ENCODE results near the gene NTM. TPM values are rescaled to one million over a fixed set of nuclear protein-coding genes. Genes with fewer than 3 reads are reported as not detected.

Gene NTM
- total and polyA plus RNA-seq, 2 of the 8 experiments (the other 6 are each of a cell fraction or from before 2014, with no cell fraction given): 13.4 to 20.0 TPM

- Histone ChIP-seq H3K79me2 (ENCODE audit: control insufficient read depth in 1 of 2, insufficient read depth in 2 of 2, low read length in 2 of 2) (no peaks in the 10 kb centered on the region), H3K4me2 (ENCODE audit: insufficient read depth in 1 of 2, low read depth in 2 of 2, low read length in 2 of 2) (no peak overlapping the region), H2BK12ac (ENCODE audit: low read depth, low read length) (no peak overlapping the region), H3K4ac (replicated peaks; ENCODE audit: insufficient read length, low read depth, low read length) (no peak overlapping the region), H3K56ac (replicated peaks; ENCODE audit: insufficient read length, low read depth, low read length) (no peak overlapping the region), H3K9ac (replicated peaks in 1 of 4; ENCODE audit: extremely low read depth in 1 of 4, low read depth in 3 of 4, low read length in 3 of 4) (no peak overlapping the region; a peak in 1 of 7 replicates), H3K18ac (ENCODE audit: extremely low read depth, low read length) (no peak overlapping the region), H3K79me1 (ENCODE audit: low read depth, low read length) (no peaks in the 10 kb centered on the region), H4K5ac (ENCODE audit: insufficient read length, low read depth, low read length) (no peak overlapping the region), H3K4me1 (replicated peaks in 1 of 4; ENCODE audit: control insufficient read depth in 3 of 4, insufficient read depth in 4 of 4, low read length in 3 of 4) (no peaks in the 10 kb centered on the region), H2BK120ac (replicated peaks; ENCODE audit: low read depth, low read length) (no peak overlapping the region), H4K20me1 (replicated peaks in 1 of 2; ENCODE audit: control insufficient read depth in 1 of 2, insufficient read depth in 2 of 2, low read length in 2 of 2) (no peaks in the 10 kb centered on the region), H2AK5ac (ENCODE audit: low read depth, low read length) (no peak overlapping the region), H3K14ac (ENCODE audit: insufficient read length) (no peak overlapping the region), H4K8ac (ENCODE audit: extremely low read depth, insufficient read depth, low read length) (no peak overlapping the region), H3K4me3 (ENCODE audit: extremely low read depth in 1 of 4, insufficient read depth in 2 of 4, low read depth in 3 of 4, low read length in 4 of 4) (no peak overlapping the region), H3K23ac (ENCODE audit: insufficient read length) (no peak overlapping the region), H2BK5ac (ENCODE audit: low read depth, low read length) (no peak overlapping the region), H3K27ac (ENCODE audit: low read depth, low read length) (no peak overlapping the region), H2BK20ac (ENCODE audit: low read length) (no peak overlapping the region), H2AFZ (ENCODE audit: low read length) (no peak overlapping the region), H3K9me3 (ENCODE audit: insufficient read depth in 2 of 2, low read depth in 1 of 2, low read length in 1 of 2) (no peaks in the 10 kb centered on the region), H2BK15ac (ENCODE audit: low read length) (no peak overlapping the region), H3K23me2 (ENCODE audit: low read depth, low read length) (no peaks in the 10 kb centered on the region), H3K27me3 (replicated peaks in 1 of 4; ENCODE audit: control insufficient read depth in 3 of 4, extremely low read depth in 1 of 4, insufficient read depth in 3 of 4, low read length in 3 of 4) (no peaks in the 10 kb centered on the region), H3K36me3 (ENCODE audit: control insufficient read depth in 2 of 4, insufficient read depth in 4 of 4, low read length in 3 of 4) (no peaks in the 10 kb centered on the region; a peak in 1 of 8 replicates), H4K91ac (replicated peaks; ENCODE audit: insufficient read length, low read length) (no peak overlapping the region)
- WGBS, 2 experiments (ENCODE audit: extremely low coverage in 1 of 2, insufficient coverage in 1 of 2, insufficient read length in 1 of 2, insufficient replicate concordance in 2 of 2, low coverage in 1 of 2, low lambda C conversion rate in 2 of 2, missing lambda C conversion rate in 1 of 2): 89% methylated on average over 4 of the region's 4 CpGs; no CpG with 5 or more reads in 1 of the 2 experiments
- ChIA-PET CTCF (ENCODE audit: partially characterized antibody) (interaction anchor here (1.3 to 1.7 kb wide), 3 partner anchors 10 to 40 kb away, joined by 4 to 7 read pairs (median 4); no protein-coding TSS in a partner anchor), POLR2A (ENCODE audit: partially characterized antibody) (no interaction called here)
- FAIRE-seq: no peak
- DNase-seq (ENCODE audit: low read depth in 1 of 2, low spot score in 2 of 2): no peak
- no peak for TF ChIP-seq RBBP5 (IDR thresholded peaks at IDR 0.05; ENCODE audit: borderline replicate concordance, low read depth, low read length)
- no peak for TF ChIP-seq POLR2A (IDR thresholded peaks at IDR 0.05; ENCODE audit: control extremely low read depth in 1 of 2, low read depth in 2 of 2, low read length in 2 of 2)
- TF ChIP-seq MAX (IDR thresholded peaks at IDR 0.05): no peak
- TF ChIP-seq BCL11A (IDR thresholded peaks at IDR 0.05; ENCODE audit: low read depth in 2 of 2, low read length in 2 of 2): no peak
- TF ChIP-seq, protein P1, sequence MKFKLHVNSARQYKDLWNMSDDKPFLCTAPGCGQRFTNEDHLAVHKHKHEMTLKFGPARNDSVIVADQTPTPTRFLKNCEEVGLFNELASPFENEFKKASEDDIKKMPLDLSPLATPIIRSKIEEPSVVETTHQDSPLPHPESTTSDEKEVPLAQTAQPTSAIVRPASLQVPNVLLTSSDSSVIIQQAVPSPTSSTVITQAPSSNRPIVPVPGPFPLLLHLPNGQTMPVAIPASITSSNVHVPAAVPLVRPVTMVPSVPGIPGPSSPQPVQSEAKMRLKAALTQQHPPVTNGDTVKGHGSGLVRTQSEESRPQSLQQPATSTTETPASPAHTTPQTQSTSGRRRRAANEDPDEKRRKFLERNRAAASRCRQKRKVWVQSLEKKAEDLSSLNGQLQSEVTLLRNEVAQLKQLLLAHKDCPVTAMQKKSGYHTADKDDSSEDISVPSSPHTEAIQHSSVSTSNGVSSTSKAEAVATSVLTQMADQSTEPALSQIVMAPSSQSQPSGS (IDR thresholded peaks at IDR 0.05; ENCODE audit: low read length): no peak
- no peak for TF ChIP-seq ZNF274 (IDR thresholded peaks at IDR 0.05; ENCODE audit: borderline replicate concordance, extremely low read depth, low read length)
- no peak for TF ChIP-seq NANOG (IDR thresholded peaks at IDR 0.05; ENCODE audit: insufficient read depth, low read depth, low read length, poor library complexity, severe bottlenecking)
- TF ChIP-seq CBX8 (IDR thresholded peaks at IDR 0.05; ENCODE audit: borderline replicate concordance, low read depth, low read length): no peak
- TF ChIP-seq HDAC2 (IDR thresholded peaks at IDR 0.05; ENCODE audit: borderline replicate concordance in 1 of 2, low read depth in 2 of 2, low read length in 2 of 2): no peak
- no peak for TF ChIP-seq EP300 (IDR thresholded peaks at IDR 0.05; ENCODE audit: borderline replicate concordance in 1 of 2, low read depth in 2 of 2, low read length in 2 of 2)
- TF ChIP-seq EZH2 (IDR thresholded peaks at IDR 0.05; ENCODE audit: low read depth, low read length, severe bottlenecking): no peak
Observed at GRCh38 chr11:131624531-131624930, 254.1 kb downstream of the NTM start.
